Left forelimb (tissue), 1 donor: Measurements from ENCODE around the gene WFDC1.

ENCODE experiments used
- DNase-seq: peaks from one replicate; pipeline ENCODE4 v3.0.0-alpha.2; 2018; ENCODE audit warnings: low spot score

Gene WFDC1

DNA sequence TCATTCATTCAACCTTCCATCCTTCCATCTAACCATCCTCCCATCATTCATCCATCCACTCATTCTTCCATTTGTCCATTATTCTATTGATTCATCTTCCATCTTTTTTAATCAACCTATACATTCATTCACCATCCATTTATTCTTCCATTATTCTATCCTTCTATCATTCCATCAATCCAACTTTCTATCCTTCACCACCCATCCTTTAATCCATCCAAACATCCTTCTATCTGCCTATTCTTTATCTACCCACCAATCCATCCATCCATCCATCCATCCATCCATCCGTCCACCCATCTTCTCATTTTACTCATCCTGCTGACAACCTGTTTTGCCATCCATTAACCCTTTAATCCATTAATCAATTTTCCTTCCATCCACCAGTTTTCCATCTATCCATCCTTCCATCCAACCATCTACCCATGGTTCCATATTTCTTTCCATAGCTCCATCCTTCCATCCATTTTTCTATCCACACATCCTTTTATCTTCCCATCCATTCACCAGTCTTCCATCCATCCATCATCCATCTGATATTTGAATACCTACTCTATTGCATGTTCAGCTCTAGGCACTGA, 21.8 kb upstream of the WFDC1 start:
- DNase-seq = no peak

DNA sequence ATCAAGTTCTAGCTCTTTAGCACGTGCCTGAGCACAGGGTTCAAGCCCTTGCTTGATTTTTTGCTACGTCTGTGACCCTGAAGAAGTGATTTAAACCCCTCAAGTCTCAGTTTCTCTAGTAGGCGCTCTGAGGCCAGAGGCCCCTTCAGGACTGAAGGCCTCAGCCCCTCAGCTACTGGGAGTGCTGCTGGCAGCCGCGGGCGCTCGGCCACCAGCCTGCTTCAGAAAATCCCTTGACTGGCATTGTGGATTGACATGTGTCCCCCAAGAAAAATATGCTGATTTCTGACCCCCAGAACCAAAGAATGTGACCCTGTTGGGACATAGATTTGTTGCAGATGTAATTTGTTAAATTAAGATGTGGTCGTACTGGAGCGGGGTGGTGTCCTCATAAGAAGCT, 20.2 kb upstream of the WFDC1 start:
- no peak for DNase-seq

DNA sequence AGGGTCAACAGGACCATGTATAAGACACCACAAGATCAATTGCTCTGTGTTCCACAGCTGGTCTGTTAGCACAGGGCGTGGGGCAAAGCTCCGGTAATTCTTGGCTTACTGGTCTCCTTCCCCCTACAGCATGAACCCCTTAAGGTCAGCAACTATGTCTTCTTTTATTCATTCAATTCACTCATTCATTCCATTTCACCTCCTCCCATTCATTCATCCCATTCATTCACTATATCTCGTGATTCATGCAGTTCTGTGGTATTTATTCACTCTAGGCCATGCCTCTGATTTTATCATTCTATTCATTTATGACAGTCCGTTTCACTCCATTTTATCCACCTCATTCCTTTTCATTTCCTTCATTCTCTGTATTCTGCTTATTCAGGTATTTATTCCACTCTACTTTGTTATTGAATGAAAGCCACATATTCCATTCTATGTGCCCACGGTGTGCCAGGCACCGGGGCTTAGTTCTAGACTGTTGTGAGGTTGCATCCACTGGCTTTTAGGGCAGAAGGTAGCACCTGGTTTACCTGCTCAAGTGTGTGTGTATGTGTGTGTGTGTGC, 19.0 kb upstream of the WFDC1 start:
- no peak for DNase-seq

DNA sequence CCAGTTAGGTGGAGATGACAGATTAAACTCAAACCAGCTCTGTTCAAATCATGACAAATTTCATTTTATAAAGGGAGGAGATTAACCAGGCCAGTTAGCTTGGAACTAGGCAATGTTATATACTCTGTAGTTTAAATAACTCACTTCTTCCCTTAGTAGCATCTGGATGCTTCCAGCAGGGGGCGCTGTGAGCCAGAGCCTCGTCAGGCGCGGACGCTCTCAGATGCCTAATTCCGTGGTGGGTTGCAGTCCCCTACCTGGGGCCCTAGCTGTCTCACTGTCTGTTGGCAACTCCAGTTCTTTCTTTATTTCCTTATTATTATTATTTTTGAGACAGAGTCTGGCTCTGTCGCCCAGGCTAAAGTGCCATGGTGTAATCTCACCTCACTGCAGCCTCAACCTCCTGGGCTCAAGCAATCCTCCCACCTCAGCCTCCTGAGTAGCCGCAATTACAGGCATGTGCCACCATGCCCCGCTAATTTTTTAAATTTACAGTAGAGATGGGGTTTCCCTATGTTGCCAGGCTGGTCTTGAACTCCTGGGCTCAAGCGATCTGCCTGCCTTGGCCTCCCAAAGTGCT, 17.3 kb upstream of the WFDC1 start:
- no peak for DNase-seq

DNA sequence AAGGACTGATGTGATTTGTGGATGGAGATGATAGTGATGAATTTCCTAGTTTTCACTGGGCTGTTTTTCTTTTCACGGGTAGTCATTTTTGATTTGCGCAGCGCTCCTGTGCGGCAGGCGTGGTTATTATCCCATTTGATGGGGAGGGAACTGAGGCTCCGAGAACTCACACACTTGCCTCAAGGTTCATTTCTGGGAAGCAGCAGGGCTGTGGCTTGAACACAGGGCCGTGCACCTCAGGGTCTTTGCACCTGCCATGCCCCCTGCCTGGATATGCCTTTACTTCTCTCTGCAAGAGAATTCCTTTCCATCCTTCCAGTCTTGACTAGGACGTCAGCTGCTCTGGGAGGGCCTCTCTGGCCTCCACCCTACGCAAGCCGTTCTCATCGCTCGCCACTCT, 16.3 kb upstream of the WFDC1 start:
- DNase-seq = no peak

DNA sequence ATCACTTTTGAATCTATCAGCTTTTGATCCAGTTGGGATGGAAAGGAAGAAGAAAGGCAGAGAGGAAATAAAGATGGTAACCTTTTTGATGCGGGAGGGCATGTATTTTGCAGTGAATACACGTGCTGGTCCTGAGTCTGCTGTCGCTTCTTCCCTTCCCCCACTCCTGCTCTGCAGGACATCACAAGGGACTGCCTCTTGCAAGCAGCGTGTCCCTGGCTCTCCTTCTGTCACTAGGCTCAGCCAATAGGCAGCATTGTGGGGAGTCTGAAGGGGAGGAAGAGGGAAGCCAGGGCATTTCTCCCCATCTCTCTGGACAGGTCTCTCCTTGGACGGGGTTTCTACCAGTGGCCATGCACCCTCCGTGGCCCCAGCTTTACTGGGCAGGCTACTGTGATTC, 15.7 kb upstream of the WFDC1 start:
- no peak for DNase-seq

DNA sequence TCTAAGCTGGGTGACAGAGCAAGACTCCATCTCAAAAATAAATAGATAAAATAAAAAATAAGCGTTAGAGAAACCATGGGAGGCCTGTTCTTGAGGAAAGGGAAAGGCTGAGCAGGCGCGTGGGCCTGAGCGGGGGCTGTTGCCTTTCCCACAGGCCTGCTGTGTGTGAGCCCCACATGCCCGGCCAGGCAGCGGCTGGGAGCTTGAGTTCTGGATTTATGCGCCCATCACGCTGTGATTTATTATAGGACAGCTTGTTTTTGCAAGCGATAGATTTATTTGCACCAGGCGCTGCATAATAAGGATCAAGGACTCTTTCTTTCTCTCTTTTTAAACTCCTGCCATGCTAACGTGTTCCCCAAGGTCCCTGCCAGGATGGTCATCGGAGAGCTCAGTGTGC, 14.8 kb upstream of the WFDC1 start:
- DNase-seq = no peak

DNA sequence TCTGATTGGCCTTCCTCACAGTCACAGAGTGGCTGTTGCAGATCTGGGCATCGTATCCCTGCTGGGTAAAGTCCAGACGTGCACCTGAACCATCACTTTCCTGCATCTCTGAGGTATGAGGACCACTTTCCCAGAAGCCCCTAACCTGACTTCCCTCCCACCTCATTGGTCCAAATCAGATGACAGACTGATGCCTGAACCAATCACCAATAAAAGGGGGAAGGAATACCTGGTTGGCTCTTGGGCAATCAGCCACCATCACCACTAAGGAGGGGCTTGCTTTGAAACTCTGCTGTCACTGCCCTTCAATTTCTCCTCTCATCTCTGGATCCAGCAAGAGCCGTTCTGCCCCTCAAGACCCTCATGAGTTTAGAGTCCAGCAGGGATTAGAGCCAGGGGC, 13.6 kb upstream of the WFDC1 start:
- no peak for DNase-seq

DNA sequence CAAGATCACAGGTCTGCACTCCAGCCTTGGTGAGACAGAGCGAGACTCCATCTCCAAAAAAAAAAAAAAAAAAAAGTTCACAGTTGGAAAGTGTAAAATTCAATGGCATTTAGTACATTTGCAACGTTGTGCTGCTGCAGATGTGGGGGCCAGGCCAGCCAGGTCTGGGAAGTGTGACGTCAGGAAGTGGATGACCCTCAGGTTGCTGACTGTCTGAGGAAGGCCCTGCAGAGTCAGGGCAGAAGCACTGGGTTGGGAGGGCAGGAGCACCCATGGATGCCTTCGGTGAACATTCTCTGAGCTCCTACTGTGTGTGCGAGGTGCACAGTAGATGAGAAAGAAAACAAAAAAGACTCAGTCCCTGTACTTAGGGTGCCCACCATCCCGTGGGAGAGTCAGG, 12.1 kb upstream of the WFDC1 start:
- DNase-seq = no peak

DNA sequence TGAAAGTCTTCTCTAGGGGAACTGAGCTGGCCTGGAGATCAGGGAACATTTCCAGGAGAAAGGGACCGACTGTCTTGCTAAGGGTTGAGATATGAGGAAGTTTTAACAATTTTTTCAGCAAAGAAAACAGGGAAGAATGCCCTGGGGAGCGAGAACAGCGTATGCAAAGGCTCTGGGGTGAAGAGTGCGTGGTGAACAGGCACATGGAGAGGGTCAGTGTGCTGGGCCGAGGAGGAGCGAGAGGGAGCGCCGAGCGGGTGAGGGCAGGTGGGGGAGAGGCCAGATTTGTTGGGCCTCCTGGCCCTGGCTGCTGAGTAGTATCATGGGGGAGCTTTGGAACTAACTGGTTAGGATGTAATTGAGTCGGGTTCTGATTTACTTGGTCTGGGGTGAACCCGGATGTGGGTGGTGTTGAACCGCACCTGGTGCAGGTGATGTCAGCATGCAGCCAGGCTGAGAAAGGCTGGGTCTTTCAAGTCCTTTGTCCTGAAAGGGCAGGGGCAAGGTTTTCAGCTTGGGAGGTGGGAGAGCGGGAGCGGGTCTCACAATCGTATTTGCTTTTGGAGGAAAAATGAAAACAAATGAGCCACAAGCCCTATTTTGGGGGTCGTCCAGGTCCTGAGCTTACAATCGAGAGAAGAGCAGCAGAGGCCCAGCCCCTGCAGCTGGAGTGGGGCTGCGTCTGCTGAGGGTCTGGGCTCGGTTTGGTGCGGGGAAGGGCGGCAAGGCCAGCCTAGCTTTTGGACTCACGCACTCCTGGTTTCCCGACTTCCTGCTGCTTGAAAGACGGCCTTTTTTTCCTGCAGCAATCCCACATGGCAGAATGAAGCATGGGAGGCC, 11.1 kb upstream of the WFDC1 start:
- no peak for DNase-seq

DNA sequence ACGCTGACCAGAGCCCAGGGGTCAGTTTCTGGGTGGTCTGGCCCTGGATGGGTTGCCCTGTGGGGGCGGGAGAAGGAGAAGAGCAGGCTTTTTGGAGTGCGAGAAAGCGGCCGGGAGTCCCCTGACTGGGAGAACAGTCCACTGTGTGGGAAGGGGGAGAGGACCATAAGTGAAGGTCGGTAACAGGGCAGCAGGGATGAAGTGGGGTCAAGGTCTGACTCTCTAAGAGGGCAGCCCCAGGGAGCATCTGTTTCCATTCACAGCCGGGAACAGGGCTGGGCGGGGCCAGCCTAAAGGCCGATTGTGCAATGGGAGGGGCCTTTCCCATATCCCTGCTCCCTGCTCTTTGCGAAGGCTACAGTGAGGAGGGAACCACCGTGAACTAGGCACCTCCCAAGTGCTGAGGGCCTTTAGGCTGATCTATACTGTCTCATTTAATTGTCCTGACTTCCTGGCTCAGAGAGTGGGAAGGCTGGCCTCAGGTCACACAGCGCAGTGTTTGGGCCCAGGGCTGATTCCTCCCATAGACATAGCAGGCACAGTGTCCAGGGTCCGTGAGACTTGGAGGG, 10.4 kb upstream of the WFDC1 start:
- no peak for DNase-seq

DNA sequence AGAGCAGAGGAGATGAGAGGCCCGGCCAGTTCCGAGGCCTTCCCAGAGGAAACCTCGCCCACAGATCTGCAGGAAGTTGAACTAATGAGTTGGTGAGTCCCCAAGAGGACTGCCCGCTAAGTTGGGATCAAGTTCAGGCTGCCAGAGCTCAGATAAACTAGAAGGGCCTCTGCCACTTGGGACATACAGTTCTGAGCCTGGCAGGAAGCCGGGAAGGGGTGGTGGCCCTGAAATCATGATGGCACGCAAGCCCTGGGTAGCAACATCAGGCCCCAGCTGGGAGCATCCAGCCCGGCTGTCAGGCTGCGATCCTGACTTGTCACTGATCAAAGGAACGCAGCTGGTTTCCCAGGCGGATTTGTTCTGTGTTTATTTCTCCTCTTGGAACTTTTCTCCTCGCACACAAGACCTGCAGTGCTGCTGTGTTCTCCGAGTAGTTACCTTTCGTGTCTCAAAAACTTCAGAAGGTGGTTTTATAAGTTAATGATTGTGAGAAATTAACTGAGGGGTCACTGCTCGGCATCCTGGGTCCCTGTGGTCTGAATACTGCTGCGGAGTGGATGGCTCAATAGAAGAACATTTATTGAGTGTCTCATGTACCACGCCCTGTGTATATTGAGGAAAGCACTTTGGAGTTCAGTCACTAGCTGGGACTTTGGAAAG, 8.0 kb upstream of the WFDC1 start:
- DNase-seq = no peak

DNA sequence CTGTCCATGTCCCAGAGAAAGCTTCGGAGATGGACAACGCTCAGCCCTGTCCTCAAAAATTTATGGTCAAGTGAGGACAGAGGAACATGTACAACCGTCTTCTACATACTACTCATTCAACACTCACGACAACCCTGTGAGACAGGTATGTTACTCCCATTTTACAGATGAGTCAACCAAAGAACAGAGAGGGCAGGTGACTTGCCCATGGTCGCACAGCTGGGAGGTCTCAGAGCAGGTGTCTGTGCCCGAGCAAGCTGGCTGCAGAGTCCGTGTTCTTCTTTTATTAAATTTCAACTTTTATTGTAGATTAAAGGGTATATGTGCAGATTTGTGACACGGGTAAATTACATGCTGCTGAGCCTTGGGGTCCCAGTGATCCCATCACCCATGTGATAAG, 5.8 kb upstream of the WFDC1 start:
- DNase-seq = no peak

DNA sequence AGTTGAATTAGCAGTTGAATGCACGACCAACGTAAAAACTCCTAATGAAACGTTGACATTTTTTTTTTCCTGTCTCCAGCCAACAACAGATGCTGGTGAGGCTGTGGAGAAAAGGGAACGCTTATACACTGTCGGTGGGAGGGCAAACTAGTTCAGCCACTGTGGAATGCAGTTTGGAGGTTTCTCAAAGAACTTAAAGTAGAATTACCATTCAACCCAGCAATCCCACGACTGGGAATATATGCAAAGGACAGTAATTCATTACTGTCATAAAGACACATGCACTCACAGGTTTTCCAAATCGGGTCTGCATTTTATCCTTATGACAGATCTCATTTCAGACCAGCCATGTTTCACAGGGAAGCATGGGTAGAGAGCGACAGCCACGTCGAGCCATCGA, 3.5 kb upstream of the WFDC1 start:
- no peak for DNase-seq

DNA sequence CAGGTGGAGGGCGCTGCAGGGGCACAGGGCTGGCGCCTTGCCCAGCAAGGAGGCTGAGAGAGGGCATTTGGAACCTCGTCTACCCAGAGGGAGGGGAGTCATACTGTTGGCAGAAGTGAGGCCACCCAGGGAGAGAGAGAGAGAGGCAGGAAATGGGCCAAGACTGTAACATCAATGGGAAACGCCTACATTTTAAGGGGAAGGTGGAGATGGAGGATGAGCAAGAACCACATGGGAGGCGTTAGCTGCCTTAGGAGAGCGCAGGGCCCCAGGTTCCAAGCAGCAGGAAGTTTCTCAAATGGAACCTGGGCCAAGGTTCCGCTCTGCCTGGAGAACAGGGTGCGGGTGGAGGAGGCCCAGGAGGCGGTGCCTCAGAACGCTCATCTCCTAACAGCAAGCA, 2.7 kb upstream of the WFDC1 start:
- DNase-seq = no peak

DNA sequence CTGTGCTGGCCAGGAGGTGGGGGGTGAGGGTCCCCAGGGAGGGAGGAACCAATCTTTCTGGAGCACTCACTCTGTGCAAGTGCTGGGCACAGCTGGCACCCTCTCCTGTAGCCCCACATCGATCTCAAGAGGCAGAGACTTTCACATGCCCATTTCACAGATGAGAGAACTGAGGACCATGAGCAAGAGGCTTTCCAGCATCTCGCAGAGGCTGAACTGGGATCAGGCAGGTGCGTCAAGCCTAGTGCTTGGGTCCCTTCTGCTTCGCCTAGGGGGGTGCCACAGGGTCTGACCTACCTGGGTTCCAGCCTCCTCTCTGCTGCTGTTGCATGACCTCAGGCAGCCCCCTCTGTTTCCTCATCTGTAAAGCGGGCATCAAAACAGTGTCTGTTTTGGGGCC, 1.3 kb upstream of the WFDC1 start:
- no peak for DNase-seq

DNA sequence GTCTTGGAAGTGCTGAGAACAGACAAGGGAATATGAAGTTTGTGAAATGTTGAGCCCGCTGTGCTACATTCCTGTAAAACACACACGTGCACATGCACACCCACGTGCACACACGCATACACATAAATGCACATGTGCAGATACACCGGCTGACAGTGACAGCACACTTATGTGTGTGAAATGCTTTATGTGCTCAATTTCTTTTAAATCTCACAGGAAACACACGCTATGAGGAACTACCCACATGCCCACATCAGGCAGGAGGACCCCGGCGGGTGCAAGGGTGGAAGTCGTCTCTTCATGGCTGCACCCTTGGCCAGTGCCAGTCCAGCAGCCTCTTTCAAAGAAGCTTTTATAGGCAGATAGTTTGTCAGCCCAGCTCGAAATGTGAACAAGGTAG, 561 bp upstream of the WFDC1 start:
- no peak for DNase-seq

DNA sequence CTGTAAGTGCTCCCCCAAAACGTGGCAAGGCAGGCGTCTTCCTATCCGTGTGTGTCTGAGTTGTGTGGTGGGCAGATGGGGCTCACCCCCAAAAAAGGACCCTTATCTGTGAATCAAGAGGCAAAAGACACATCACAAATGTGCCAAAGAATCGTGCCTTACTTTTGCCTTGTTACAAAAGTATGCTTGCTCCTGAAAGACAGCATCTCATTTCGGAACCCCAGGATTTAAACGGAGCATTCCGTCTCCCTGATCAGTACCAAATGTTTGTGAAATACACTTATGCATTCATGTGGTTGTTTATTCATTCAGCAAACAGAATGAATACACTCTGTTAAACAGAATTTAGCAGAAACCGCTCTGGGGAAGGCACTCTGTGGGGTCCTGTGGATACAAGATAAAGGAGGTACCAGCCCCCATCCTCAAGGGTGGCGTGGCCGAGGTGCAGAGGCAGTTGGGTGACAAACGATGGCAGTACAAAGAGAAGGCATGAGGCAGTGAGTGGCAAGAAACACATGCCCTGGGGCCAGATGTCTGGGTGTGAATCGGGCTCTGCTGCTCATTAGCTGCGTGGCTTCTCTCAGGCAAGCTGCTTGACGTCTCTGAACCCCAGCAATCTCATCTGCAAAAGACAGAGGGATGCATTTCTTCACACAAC, 654 bp downstream of the WFDC1 start:
- no peak for DNase-seq

DNA sequence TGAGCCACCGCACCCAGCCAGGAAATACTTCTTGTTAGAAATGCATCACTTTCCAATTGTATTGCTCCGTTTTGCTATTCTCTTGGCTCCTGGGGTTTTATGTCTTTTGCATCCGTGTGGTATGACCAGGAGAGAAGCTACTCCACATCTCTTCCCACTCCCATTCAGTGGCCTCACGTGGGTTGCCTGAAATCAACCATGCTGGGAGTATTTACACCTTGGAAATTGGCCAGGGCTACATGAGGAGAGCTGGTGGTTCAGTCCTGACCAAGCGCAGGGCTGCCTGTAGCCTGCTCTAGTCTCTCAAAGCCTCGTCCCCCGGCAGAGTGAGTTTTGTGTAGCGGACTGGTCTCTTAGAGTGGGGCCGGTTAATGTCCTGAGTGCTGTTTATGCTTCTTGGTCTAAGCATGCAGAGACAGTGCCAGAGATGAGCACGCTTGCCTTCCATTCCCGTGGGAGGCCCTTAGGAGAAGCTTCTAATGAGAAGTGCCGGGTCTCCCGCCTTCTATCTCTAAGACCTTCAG, 3.8 kb downstream of the WFDC1 start:
- no peak for DNase-seq

DNA sequence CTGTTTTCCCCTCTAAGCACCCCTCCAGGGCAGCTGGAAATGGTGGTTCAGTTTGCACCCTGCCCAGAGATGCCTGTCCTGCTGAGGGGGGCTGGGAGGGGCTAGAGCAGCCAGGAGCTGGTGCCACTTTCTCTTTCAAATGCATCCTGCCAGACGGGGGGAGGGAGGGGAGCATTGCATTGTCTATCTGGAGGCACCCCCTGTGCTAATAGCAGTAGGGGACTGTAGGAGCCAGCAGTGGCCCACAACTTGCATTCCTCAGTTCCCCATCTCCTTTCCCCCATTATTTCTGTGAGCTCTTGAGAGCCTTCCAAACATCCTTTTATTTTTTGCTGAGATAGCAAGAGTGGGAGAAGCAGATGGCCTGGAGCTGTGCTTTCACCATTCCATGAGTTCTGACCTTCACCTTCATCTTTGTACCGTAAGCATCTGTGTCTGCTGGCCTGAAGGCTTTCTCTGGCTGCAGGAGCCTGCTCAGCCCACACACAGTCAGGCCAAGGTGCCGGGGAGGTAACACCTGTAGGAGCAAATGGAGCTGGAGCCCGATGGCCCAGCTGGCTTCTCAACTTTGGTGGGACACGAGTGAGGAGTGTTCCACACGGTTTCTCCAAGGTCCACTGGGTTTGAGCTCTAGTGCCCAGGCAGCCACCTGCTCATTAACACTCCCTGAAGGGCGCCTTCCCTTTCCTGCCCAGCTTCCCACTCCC, 5.2 kb downstream of the WFDC1 start:
- no peak for DNase-seq
